Endothelial cell of umbilical vein (primary cell): ENCODE data around the gene CSNK1D. TPM values are rescaled to one million over a fixed set of nuclear protein-coding genes. Genes with fewer than 3 reads are reported as not detected.
A peak's percentile ranks its signal among the peaks of the same experiment; 100 is the strongest.

Experiments used
- BruUV-seq: library from RNA; stranded (reverse); fragments of 400-500 nt; replicated peaks from 2 replicates; lab custom pipeline; 2021; lab: Mats Ljungman, UMichigan
- CTCF ChIA-PET: fragments of 300-600, 350-600 bp; sonication (Branson Sonifier 250); formaldehyde crosslinking; loops from one replicate; lab custom pipeline; 2021; ENCODE audit warnings: antibody characterized with exemption, inconsistent platforms; lab: Charles Lee
- POLR2A ChIA-PET: fragments of 300-600, 350-600 bp; sonication (Branson Sonifier 250); formaldehyde crosslinking; loops from one replicate; lab custom pipeline; 2021; ENCODE audit warnings: antibody characterized with exemption, inconsistent platforms; lab: Charles Lee
- DNase-seq: peaks from one replicate; pipeline ENCODE4 v3.0.0-alpha.2; 2011; ENCODE audit warnings: low read depth, low spot score
- FAIRE-seq: peaks from 2 replicates; lab custom pipeline; 2011; peaks lifted over from hg19 to GRCh38; lab: Jason Lieb, UNC
- H2AFZ ChIP-seq: 2 replicates; pipeline ENCODE4 v1.6.0; 2012; ENCODE audit warnings: low read depth, low read length, control low read depth, inconsistent platforms
- H3K27ac ChIP-seq: 2 replicates; pipeline ENCODE4 v1.5.1; 2011; ENCODE audit warnings: low read depth, mild to moderate bottlenecking, control low read depth, low read length, moderate library complexity; ENCODE audit not compliant: insufficient read depth
- H3K27me3 ChIP-seq, 2 experiments: 2 replicates each; pipeline versions ENCODE4 v1.6.0 to v1.6.1; 2011; ENCODE audit warnings: low read length in 2 of 2, mixed read lengths in 1 of 2; ENCODE audit not compliant: control insufficient read depth in 2 of 2, insufficient read depth in 2 of 2
- H3K36me3 ChIP-seq, 2 experiments: 2 replicates in 1 of 2; 3 replicates in 1 of 2; pipeline ENCODE4 v1.5.1; 2011; ENCODE audit warnings: low read length in 2 of 2, mild to moderate bottlenecking in 1 of 2, moderate library complexity in 1 of 2; ENCODE audit not compliant: control insufficient read depth in 2 of 2, insufficient read depth in 2 of 2; ENCODE audit errors: extremely low read depth in 1 of 2
- H3K4me1 ChIP-seq: 3 replicates; pipeline ENCODE4 v1.5.1; 2011; ENCODE audit warnings: mild to moderate bottlenecking, low read length; ENCODE audit not compliant: control insufficient read depth, insufficient read depth; ENCODE audit errors: extremely low read depth
- H3K4me2 ChIP-seq: 2 replicates; pipeline ENCODE4 v1.6.1; 2011; ENCODE audit warnings: low read length, control low read depth, mixed read lengths; ENCODE audit not compliant: insufficient read depth
- H3K4me3 ChIP-seq, 3 experiments: fragments of 200-600 bp in 1 of 3; sonication (generic), shearing (Covaris generic) in 1 of 3; replicated peaks in 1 of 3; 2 replicates each; pipeline ENCODE4 v1.5.1; 2011 to 2016; ENCODE audit warnings: control low read depth in 3 of 3, low read length in 3 of 3, mild to moderate bottlenecking in 2 of 3, inconsistent platforms in 1 of 3, low read depth in 1 of 3, moderate library complexity in 1 of 3; ENCODE audit not compliant: insufficient read depth in 1 of 3
- H3K79me2 ChIP-seq: 2 replicates; pipeline ENCODE4 v1.6.0; 2012; ENCODE audit warnings: low read length, inconsistent platforms; ENCODE audit not compliant: control insufficient read depth, insufficient read depth
- H3K9ac ChIP-seq: replicated peaks from 2 replicates; pipeline ENCODE3; 2011; ENCODE audit warnings: low read length, control low read depth; ENCODE audit not compliant: insufficient read depth; ENCODE audit errors: extremely low read depth
- H3K9me1 ChIP-seq: replicated peaks from 3 replicates; pipeline ENCODE4 v1.6.0; 2011; ENCODE audit warnings: mild to moderate bottlenecking, low read length; ENCODE audit not compliant: control insufficient read depth, insufficient read depth; ENCODE audit errors: extremely low read depth
- H3K9me3 ChIP-seq: replicated peaks from 2 replicates; pipeline ENCODE4 v1.5.1; 2012; ENCODE audit warnings: low read length, inconsistent platforms; ENCODE audit not compliant: control insufficient read depth, insufficient read depth
- H4K20me1 ChIP-seq: replicated peaks from 2 replicates; pipeline ENCODE3; 2011; ENCODE audit warnings: mild to moderate bottlenecking, low read length; ENCODE audit not compliant: control insufficient read depth, insufficient read depth; ENCODE audit errors: extremely low read depth
- CTCF ChIP-seq, 2 donors: IDR thresholded peaks; 1 replicate in 1 of 2; 2 replicates in 1 of 2; pipeline ENCODE4 v1.5.1; 2011; ENCODE audit warnings: low read length in 2 of 2, mild to moderate bottlenecking in 2 of 2, moderate library complexity in 2 of 2, control low read depth in 1 of 2, inconsistent platforms in 1 of 2, low read depth in 1 of 2; ENCODE audit not compliant: insufficient read depth in 1 of 2; ENCODE audit errors: extremely low read depth in 1 of 2
- EZH2 ChIP-seq: IDR thresholded peaks from 2 replicates; pipeline ENCODE4 v1.6.1; 2012; ENCODE audit warnings: borderline replicate concordance, low read depth, mild to moderate bottlenecking, moderate library complexity, low read length, inconsistent platforms; ENCODE audit not compliant: severe bottlenecking
- FOS ChIP-seq: IDR thresholded peaks from 2 replicates; pipeline ENCODE4 v1.6.1; 2011; ENCODE audit warnings: mild to moderate bottlenecking, low read length, moderate library complexity, borderline replicate concordance; ENCODE audit not compliant: insufficient read depth
- GATA2 ChIP-seq: IDR thresholded peaks from 2 replicates; pipeline ENCODE4 v1.7.0; 2011; ENCODE audit warnings: low read depth, mild to moderate bottlenecking, moderate library complexity, mixed read lengths, low read length; ENCODE audit not compliant: insufficient read length, insufficient read depth
- JUN ChIP-seq: IDR thresholded peaks from 2 replicates; pipeline ENCODE4 v1.6.1; 2011; ENCODE audit warnings: borderline replicate concordance, low read depth; ENCODE audit not compliant: insufficient read length, insufficient read depth
- MAX ChIP-seq: IDR thresholded peaks from 2 replicates; pipeline ENCODE4 v1.6.1; 2011; ENCODE audit not compliant: insufficient read depth, insufficient read length
- MYC ChIP-seq: IDR thresholded peaks from one replicate; pipeline ENCODE4 v1.6.1; 2011; ENCODE audit warnings: mild to moderate bottlenecking, low read depth, low read length
- POLR2A ChIP-seq: IDR thresholded peaks from 2 replicates; pipeline ENCODE4 v1.6.1; 2012; ENCODE audit warnings: low read depth, mild to moderate bottlenecking, control low read depth, low read length
- POLR2AphosphoS5 ChIP-seq: IDR thresholded peaks from 2 replicates; pipeline ENCODE4 v1.6.1; 2012; ENCODE audit warnings: low read depth, mild to moderate bottlenecking, control low read depth, low read length, moderate library complexity; ENCODE audit not compliant: insufficient read depth
- dilution Hi-C: fragments of 300-500 bp; cut with MboI; formaldehyde crosslinking; loops from one replicate; pipeline ENCODE4 v1.15.0; 2019; ENCODE audit warnings: low sequenced_read_pairs; ENCODE audit not compliant: extremely low pct_ligation_motif_present
- intact Hi-C: fragments of 100-400 bp; cut with micrococcal nuclease; formaldehyde crosslinking; loops from one replicate; pipeline ENCODE4 v1.10.0; 2022
- polyA plus RNA-seq, 4 experiments: library from polyadenylated mRNA; depleted of rRNA in 3 of 4; stranded (reverse) in 3 of 4; unstranded in 1 of 4; fragments of >200 nt; gene quantifications; 2 replicates each; pipeline versions ENCODE4 v1.2.1 to v1.2.3, GENCODE V29; 2011 to 2012; ENCODE audit warnings: missing spikeins in 1 of 4
- total RNA-seq: library from RNA; stranded (reverse); gene quantifications from 2 replicates; pipeline ENCODE4 v1.2.3, GENCODE V29; 2021

The CSNK1D gene
- total and polyA plus RNA-seq, 2 donors (not counting 3 experiments of a cell fraction or from before 2014, with no cell fraction given) = 127 to 155 TPM

GRCh38 chr17:82267575-82268379, 5.7 kb downstream of the CSNK1D start:
- Histone ChIP-seq H3K27me3 (no peaks in the 10 kb centered on the region), H4K20me1 (peaks cover 8% of the 10 kb centered on the region), H3K4me1 (peaks cover 21% of the 10 kb centered on the region), H3K79me2 (peaks cover 97% of the 10 kb centered on the region), H3K27ac (peak overlapping the region; percentile 50), H2AFZ (no peak overlapping the region), H3K36me3 (peaks cover 25 to 56% of the 10 kb centered on the region in 2 experiments), H3K9ac (peak overlapping the region; percentile 4), H3K9me1 (no peaks in the 10 kb centered on the region), H3K4me2 (peak overlapping the region; percentile 1), H3K9me3 (no peaks in the 10 kb centered on the region), H3K4me3 (no peak overlapping the region)
- POLR2A ChIA-PET = interaction anchor here (0.6 kb wide), 1 partner anchor 13 kb away, joined by 8 read pairs; no protein-coding TSS in a partner anchor
- dilution Hi-C loops = no loop called here
- CTCF ChIA-PET = interaction anchor here (0.8 to 1.5 kb wide), 3 partner anchors 21 to 31 kb away, joined by 3 to 4 read pairs (median 4); no protein-coding TSS in a partner anchor
- intact Hi-C loops = no loop called here
- FAIRE-seq (peak; percentile 98), DNase-seq (peak; percentile 82)
- TF ChIP-seq GATA2 = no peak
- peak in 1 of 2 donors; percentile 17 for TF ChIP-seq CTCF (IDR thresholded peaks at IDR 0.05; ENCODE audit: extremely low read depth in 1 of 2, insufficient read depth in 1 of 2, low read depth in 1 of 2, low read length in 2 of 2)
- no peak for TF ChIP-seq POLR2A
- no peak for TF ChIP-seq MAX
- TF ChIP-seq MYC = no peak
- no peak for TF ChIP-seq EZH2
- peak; percentile 85 for TF ChIP-seq JUN
- peak; percentile 52 for TF ChIP-seq POLR2AphosphoS5
- TF ChIP-seq FOS = peak; percentile 92
- BruUV-seq = no TSS peak
